Loucy (cell line): ENCODE data around the gene SH3PXD2A.
A peak's percentile ranks its signal among the peaks of the same experiment; 100 is the strongest.

ENCODE experiments used
- H2AFZ ChIP-seq: fragments of 200-600 bp; sonication (generic); 2 replicates; pipeline ENCODE4 v1.6.0; 2016; ENCODE audit warnings: antibody characterized with exemption, mild to moderate bottlenecking, low read length, moderate library complexity
- H3F3A ChIP-seq: fragments of 200-600 bp; 2 replicates; pipeline ENCODE4 v1.6.0; 2016; ENCODE audit warnings: antibody characterized with exemption, low read depth, mild to moderate bottlenecking
- H3K27me3 ChIP-seq: fragments of 200-600 bp; sonication (generic); 2 replicates; pipeline ENCODE4 v1.6.1; 2014; ENCODE audit warnings: low read length, mild to moderate bottlenecking; ENCODE audit not compliant: insufficient read depth, poor library complexity, severe bottlenecking
- H3K36me3 ChIP-seq: fragments of 200-600 bp; sonication (generic); 2 replicates; pipeline ENCODE4 v1.6.1; 2016; ENCODE audit warnings: low read length; ENCODE audit not compliant: insufficient read depth
- H3K4me1 ChIP-seq: fragments of 200-600 bp; sonication (generic); 2 replicates; pipeline ENCODE4 v1.5.1; 2014; ENCODE audit warnings: low read length, mild to moderate bottlenecking; ENCODE audit not compliant: insufficient read depth, poor library complexity, severe bottlenecking
- H3K4me2 ChIP-seq: fragments of 200-600 bp; sonication (generic); 2 replicates; pipeline ENCODE4 v1.6.0; 2014; ENCODE audit warnings: antibody characterized with exemption, low read length, low read depth, mild to moderate bottlenecking; ENCODE audit not compliant: poor library complexity, severe bottlenecking
- H3K4me3 ChIP-seq: fragments of 200-600 bp; sonication (generic); 2 replicates; pipeline ENCODE4 v1.5.1; 2014; ENCODE audit warnings: low read length, mild to moderate bottlenecking, mixed read lengths; ENCODE audit not compliant: poor library complexity, severe bottlenecking
- H3K79me2 ChIP-seq: fragments of 200-600 bp; sonication (generic); 2 replicates; pipeline ENCODE4 v1.6.1; 2014; ENCODE audit warnings: low read length; ENCODE audit not compliant: insufficient read depth
- H3K9ac ChIP-seq: fragments of 200-600 bp; sonication (generic); 2 replicates; pipeline ENCODE4 v1.6.0; 2014; ENCODE audit warnings: mild to moderate bottlenecking, low read depth, low read length, moderate library complexity; ENCODE audit not compliant: poor library complexity, severe bottlenecking
- H3K9me2 ChIP-seq: fragments of 200-600 bp; sonication (generic); replicated peaks from 2 replicates; pipeline ENCODE4 v1.6.1; 2016; ENCODE audit warnings: low read depth, low read length, mixed read lengths
- H3K9me3 ChIP-seq: fragments of 200-600 bp; sonication (generic); 2 replicates; pipeline ENCODE4 v1.6.1; 2014; ENCODE audit warnings: mild to moderate bottlenecking, antibody characterized with exemption, low read length, low read depth; ENCODE audit not compliant: insufficient read depth
- H4K20me1 ChIP-seq: fragments of 200-600 bp; sonication (generic); 2 replicates; pipeline ENCODE4 v1.6.0; 2014; ENCODE audit warnings: antibody characterized with exemption, low read length, mild to moderate bottlenecking; ENCODE audit not compliant: insufficient read depth, poor library complexity, severe bottlenecking
- CTCF ChIP-seq: fragments of 200-600 bp; sonication (generic); conservative IDR thresholded peaks from 2 replicates; pipeline ENCODE4 v1.5.1; 2014; ENCODE audit warnings: mild to moderate bottlenecking, antibody characterized with exemption, low read length
- EZH2phosphoT487 ChIP-seq: fragments of 200-600 bp; IDR thresholded peaks from 2 replicates; pipeline ENCODE4 v1.6.1; 2018; ENCODE audit warnings: antibody characterized with exemption, mild to moderate bottlenecking, moderate library complexity, borderline replicate concordance

Gene SH3PXD2A

GRCh38 chr10:103597003-103597402 lies 258.4 kb downstream of the SH3PXD2A start:
- H3K36me3 ChIP-seq: no peaks in the 10 kb centered on the region
- H3K9me3 ChIP-seq: no peaks in the 10 kb centered on the region
- no peak overlapping the region for H3K4me2 ChIP-seq
- TF ChIP-seq EZH2phosphoT487: no peak
- no peak for TF ChIP-seq CTCF
- H3K9me2 ChIP-seq: no peaks in the 10 kb centered on the region
- H3K79me2 ChIP-seq: no peaks in the 10 kb centered on the region
- H3K9ac ChIP-seq: no peak overlapping the region
- H3K27me3 ChIP-seq: no peaks in the 10 kb centered on the region
- no peak overlapping the region for H3K4me3 ChIP-seq
- H3F3A ChIP-seq: no peaks in the 10 kb centered on the region
- H3K4me1 ChIP-seq: no peaks in the 10 kb centered on the region
- H4K20me1 ChIP-seq: no peaks in the 10 kb centered on the region
- no peak overlapping the region for H2AFZ ChIP-seq

- Histone ChIP-seq H3K4me3 (no peak overlapping the region), H3K27me3 (no peaks in the 10 kb centered on the region), H3K9me2 (no peaks in the 10 kb centered on the region), H4K20me1 (no peaks in the 10 kb centered on the region), H3K4me1 (no peaks in the 10 kb centered on the region), H2AFZ (no peak overlapping the region), H3K79me2 (no peaks in the 10 kb centered on the region), H3K4me2 (no peak overlapping the region), H3K9ac (no peak overlapping the region), H3K9me3 (no peaks in the 10 kb centered on the region), H3F3A (no peaks in the 10 kb centered on the region), H3K36me3 (no peaks in the 10 kb centered on the region)
- TF ChIP-seq EZH2phosphoT487 (no peak), CTCF (no peak)
Measured at GRCh38 chr10:103595933-103596726, 259.2 kb downstream of the SH3PXD2A start.

GRCh38 chr10:103593022-103593570 lies 262.3 kb downstream of the SH3PXD2A start:
- H3K27me3 ChIP-seq: no peaks in the 10 kb centered on the region
- TF ChIP-seq CTCF: peak; percentile 10; the same call in 1 of the 2 replicates
- no peak for TF ChIP-seq EZH2phosphoT487
- no peaks in the 10 kb centered on the region for H3K9me2 ChIP-seq
- no peaks in the 10 kb centered on the region for H4K20me1 ChIP-seq
- no peaks in the 10 kb centered on the region for H3F3A ChIP-seq
- H3K79me2 ChIP-seq: no peaks in the 10 kb centered on the region
- no peaks in the 10 kb centered on the region for H3K4me1 ChIP-seq
- H3K9ac ChIP-seq: no peak overlapping the region
- H3K4me3 ChIP-seq: no peak overlapping the region
- no peak overlapping the region for H2AFZ ChIP-seq
- H3K36me3 ChIP-seq: no peaks in the 10 kb centered on the region
- H3K4me2 ChIP-seq: no peak overlapping the region
- H3K9me3 ChIP-seq: no peaks in the 10 kb centered on the region
